Measurements from ENCODE around the gene IL18RAP.
A peak's percentile ranks its signal among the peaks of the same experiment; 100 is the strongest.

The IL18RAP gene, protein sequence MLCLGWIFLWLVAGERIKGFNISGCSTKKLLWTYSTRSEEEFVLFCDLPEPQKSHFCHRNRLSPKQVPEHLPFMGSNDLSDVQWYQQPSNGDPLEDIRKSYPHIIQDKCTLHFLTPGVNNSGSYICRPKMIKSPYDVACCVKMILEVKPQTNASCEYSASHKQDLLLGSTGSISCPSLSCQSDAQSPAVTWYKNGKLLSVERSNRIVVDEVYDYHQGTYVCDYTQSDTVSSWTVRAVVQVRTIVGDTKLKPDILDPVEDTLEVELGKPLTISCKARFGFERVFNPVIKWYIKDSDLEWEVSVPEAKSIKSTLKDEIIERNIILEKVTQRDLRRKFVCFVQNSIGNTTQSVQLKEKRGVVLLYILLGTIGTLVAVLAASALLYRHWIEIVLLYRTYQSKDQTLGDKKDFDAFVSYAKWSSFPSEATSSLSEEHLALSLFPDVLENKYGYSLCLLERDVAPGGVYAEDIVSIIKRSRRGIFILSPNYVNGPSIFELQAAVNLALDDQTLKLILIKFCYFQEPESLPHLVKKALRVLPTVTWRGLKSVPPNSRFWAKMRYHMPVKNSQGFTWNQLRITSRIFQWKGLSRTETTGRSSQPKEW
- long read RNA-seq: 0 reads

DNA sequence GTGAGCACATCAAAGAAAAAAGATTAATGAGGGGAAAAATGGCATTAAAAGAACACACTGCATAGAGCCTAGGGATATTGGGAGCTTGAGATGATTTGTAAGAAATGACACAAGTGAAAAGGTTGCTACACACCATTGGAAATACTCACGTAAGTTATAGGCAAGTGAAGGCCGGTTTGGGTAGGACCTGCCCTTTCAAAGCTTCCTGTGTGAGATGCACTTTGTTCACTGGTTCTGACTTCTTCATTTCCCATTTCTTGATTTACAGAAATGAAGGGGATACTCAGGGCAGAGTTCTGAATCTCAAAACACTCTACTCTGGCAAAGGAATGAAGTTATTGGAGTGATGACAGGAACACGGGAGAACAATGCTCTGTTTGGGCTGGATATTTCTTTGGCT lies at the start of gene IL18RAP:
TSS of gene IL18RAP (plus strand) at position 251 of the 400 bp plus-strand sequence. CDS start at position 369, 118 bp downstream.
- DNase-seq (ENCODE audit: low read depth in 1 of 2, low spot score in 1 of 2): peak in 1 of 2 experiments; percentile 72
- H3K27ac ChIP-seq (replicated peaks): peak within 1 kb of the TSS; percentile 65
- peak; percentile 56; the same call in 1 of the 2 replicates for TF ChIP-seq SPI1 (IDR thresholded peaks at IDR 0.05; ENCODE audit: borderline replicate concordance, low read depth)
- TF ChIP-seq CTCF (IDR thresholded peaks at IDR 0.05; ENCODE audit: insufficient read depth, low read length): no peak
- H3K27me3 ChIP-seq (ENCODE audit: insufficient read depth, poor library complexity, severe bottlenecking): no peaks in the 10 kb centered on the region
- H3K4me3 ChIP-seq (replicated peaks; ENCODE audit: insufficient read depth, low read length): no peak within 1 kb of the TSS

DNA sequence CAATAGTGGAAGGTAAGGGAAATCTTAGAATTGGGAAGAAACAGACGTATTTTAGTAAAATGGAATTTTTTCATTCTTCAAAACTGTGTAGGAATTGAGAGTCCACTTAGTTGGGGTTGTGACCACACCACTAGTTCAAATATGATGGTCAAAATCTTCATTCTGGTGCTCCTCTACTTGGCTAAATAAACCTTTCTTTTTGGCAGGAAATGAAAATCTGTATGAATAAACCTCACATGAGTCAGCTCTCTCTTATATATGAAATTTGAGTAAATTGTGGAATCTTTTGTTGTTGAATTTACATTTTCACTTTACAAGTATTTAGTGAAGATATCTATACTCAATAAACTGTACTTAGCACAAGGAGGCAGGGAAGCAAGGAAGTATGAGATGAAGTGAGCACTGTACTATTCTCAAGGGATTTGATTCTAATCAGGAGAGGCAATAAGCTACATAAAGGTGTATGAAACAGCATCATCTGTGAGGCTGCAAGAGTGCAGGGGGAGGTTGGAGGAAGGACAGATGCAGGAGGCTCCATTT lies 46.8 kb upstream of the IL18RAP start:
- no peak overlapping the region for H3K27ac ChIP-seq (replicated peaks)
- TF ChIP-seq SPI1 (IDR thresholded peaks at IDR 0.05; ENCODE audit: borderline replicate concordance, low read depth): no peak
- TF ChIP-seq CTCF (IDR thresholded peaks at IDR 0.05; ENCODE audit: insufficient read depth, low read length): no peak
- no peak for TF ChIP-seq REST (IDR thresholded peaks at IDR 0.05; ENCODE audit: insufficient replicate concordance, low read depth)
- TF ChIP-seq POLR2AphosphoS5 (IDR thresholded peaks at IDR 0.05; ENCODE audit: low read depth): no peak
- TF ChIP-seq GABPA (IDR thresholded peaks at IDR 0.05; ENCODE audit: low read depth): no peak
- H3K4me3 ChIP-seq (replicated peaks; ENCODE audit: insufficient read depth, low read length): no peak overlapping the region
- no peaks in the 10 kb centered on the region for H3K27me3 ChIP-seq (ENCODE audit: insufficient read depth, poor library complexity, severe bottlenecking)
- DNase-seq (ENCODE audit: low read depth in 1 of 2, low spot score in 1 of 2): no peak

DNA sequence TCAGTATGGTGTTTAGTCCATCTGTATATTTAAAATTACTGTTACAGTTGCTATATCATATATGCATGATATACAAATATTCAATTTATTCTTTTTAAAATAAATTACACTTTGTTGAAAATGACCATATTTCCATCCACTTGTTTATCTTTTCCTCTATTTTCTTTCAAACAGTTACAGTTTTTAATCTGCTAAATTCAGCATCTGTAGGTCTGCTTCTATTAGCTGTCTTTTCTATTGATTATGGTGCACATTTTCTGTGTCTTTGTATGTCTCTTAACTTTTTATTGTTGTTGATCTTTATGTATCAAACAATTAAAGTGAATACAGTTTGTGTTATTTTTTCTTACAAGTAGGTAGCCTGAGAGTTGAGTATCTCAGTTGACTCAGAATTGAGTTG lies 39.2 kb upstream of the IL18RAP start:
- H3K27ac ChIP-seq (replicated peaks): no peak overlapping the region
- no peak for DNase-seq (ENCODE audit: low read depth in 1 of 2, low spot score in 1 of 2)
- H3K27me3 ChIP-seq (ENCODE audit: insufficient read depth, poor library complexity, severe bottlenecking): no peaks in the 10 kb centered on the region
- no peak overlapping the region for H3K4me3 ChIP-seq (replicated peaks; ENCODE audit: insufficient read depth, low read length)
- TF ChIP-seq REST (IDR thresholded peaks at IDR 0.05; ENCODE audit: insufficient replicate concordance, low read depth): no peak
- no peak for TF ChIP-seq GABPA (IDR thresholded peaks at IDR 0.05; ENCODE audit: low read depth)
- TF ChIP-seq CTCF (IDR thresholded peaks at IDR 0.05; ENCODE audit: insufficient read depth, low read length): no peak
- TF ChIP-seq SPI1 (IDR thresholded peaks at IDR 0.05; ENCODE audit: borderline replicate concordance, low read depth): no peak
- TF ChIP-seq POLR2AphosphoS5 (IDR thresholded peaks at IDR 0.05; ENCODE audit: low read depth): no peak

Measured in HL-60 (cell line).